HepG2 (cell line): Measurements from ENCODE around the gene SYMPK. TPM values are rescaled to one million over a fixed set of nuclear protein-coding genes. Genes with fewer than 3 reads are reported as not detected.

ENCODE experiments used
- ATAC-seq: fragments of 200-7000 bp; cut with Tn5 transposase; 3 replicates; pipeline ENCODE4 v1.9.1; 2020; ENCODE audit warnings: mild to moderate bottlenecking, moderate library complexity
- BruUV-seq: library from RNA; stranded (reverse); fragments of 400-500 nt; replicated peaks from 2 replicates; lab custom pipeline; 2021; lab: Mats Ljungman, UMichigan
- CTCF ChIA-PET: fragments of 300-600 bp; formaldehyde crosslinking; extraction: SDS; loops from one replicate; lab custom pipeline; 2021; ENCODE audit warnings: low total read pairs, inconsistent platforms, low intra/inter-chr PET ratio; lab: Yijun Ruan, JAX
- POLR2A ChIA-PET: fragments of 350-600 bp; sonication (Branson Sonifier 250); formaldehyde crosslinking; loops from one replicate; lab custom pipeline; 2020; ENCODE audit warnings: antibody characterized with exemption, inconsistent platforms; lab: Yijun Ruan, JAX
- DNase-seq: peaks from one replicate; pipeline ENCODE4 v3.0.0-alpha.2; 2015; ENCODE audit warnings: low spot score
- FAIRE-seq: peaks from 3 replicates; lab custom pipeline; 2011; peaks lifted over from hg19 to GRCh38; lab: Jason Lieb, UNC
- H2AFZ ChIP-seq: one replicate; pipeline ENCODE4 v1.6.1; 2011; ENCODE audit warnings: low read length, inconsistent platforms
- H3K27ac ChIP-seq: fragments of 300-600 bp; 3 replicates; pipeline ENCODE4 v1.8.0; 2011; ENCODE audit warnings: mixed run types, mild to moderate bottlenecking, mixed read lengths, low read length, inconsistent platforms; ENCODE audit not compliant: insufficient read depth; ENCODE audit errors: extremely low read length
- H3K27me3 ChIP-seq, 2 experiments: fragments of 200-600 bp in 1 of 2; 2 replicates in 1 of 2; 3 replicates in 1 of 2; pipeline versions ENCODE4 v1.6.0 to v1.8.0; 2011; ENCODE audit warnings: low read length in 2 of 2, mild to moderate bottlenecking in 2 of 2, moderate library complexity in 2 of 2, inconsistent platforms in 1 of 2; ENCODE audit not compliant: insufficient read depth in 2 of 2, control insufficient read depth in 1 of 2
- H3K36me3 ChIP-seq, 2 experiments: fragments of 200-600 bp in 1 of 2; replicated peaks in 1 of 2; 2 replicates in 1 of 2; 3 replicates in 1 of 2; pipeline versions ENCODE4 v1.5.1 to v1.8.0; 2011; ENCODE audit warnings: low read length in 2 of 2, inconsistent platforms in 1 of 2; ENCODE audit not compliant: insufficient read depth in 2 of 2, control insufficient read depth in 1 of 2
- H3K4me1 ChIP-seq: 2 replicates; pipeline ENCODE4 v1.5.1; 2012; ENCODE audit warnings: low read length, inconsistent platforms; ENCODE audit not compliant: insufficient read depth
- H3K4me2 ChIP-seq: 2 replicates; pipeline ENCODE4 v1.6.0; 2011; ENCODE audit warnings: low read depth, low read length, inconsistent platforms
- H3K4me3 ChIP-seq, 3 experiments: fragments of 200-600 bp in 1 of 3; sonication (generic), shearing (Covaris generic) in 1 of 3; replicated peaks in 1 of 3; 2 replicates each; pipeline ENCODE4 v1.5.1; 2011 to 2016; ENCODE audit warnings: low read length in 3 of 3, inconsistent platforms in 2 of 3, low read depth in 2 of 3, mild to moderate bottlenecking in 2 of 3, control low read depth in 1 of 3, mixed read lengths in 1 of 3; ENCODE audit not compliant: insufficient read depth in 1 of 3
- H3K79me2 ChIP-seq: one replicate; pipeline ENCODE4 v1.6.1; 2011; ENCODE audit warnings: low read length, inconsistent platforms; ENCODE audit not compliant: insufficient read depth
- H3K9ac ChIP-seq: 2 replicates; pipeline ENCODE4 v1.6.0; 2011; ENCODE audit warnings: mild to moderate bottlenecking, low read depth, low read length, inconsistent platforms; ENCODE audit not compliant: insufficient read depth
- H3K9me3 ChIP-seq: 2 replicates; pipeline ENCODE4 v1.5.1; 2012; ENCODE audit warnings: mild to moderate bottlenecking, low read length
- H4K20me1 ChIP-seq: 2 replicates; pipeline ENCODE4 v1.6.0; 2011; ENCODE audit warnings: inconsistent platforms, mild to moderate bottlenecking, low read length, moderate library complexity; ENCODE audit not compliant: insufficient read depth
- AKAP8 ChIP-seq: sonication (generic); formaldehyde crosslinking; IDR thresholded peaks from 2 replicates; pipeline ENCODE4 v1.5.1; 2020; ENCODE audit warnings: mild to moderate bottlenecking, missing genetic modification reagents
- CSRNP2 ChIP-seq: sonication (generic); formaldehyde crosslinking; conservative IDR thresholded peaks from 2 replicates; pipeline ENCODE4 v1.8.0; 2022; ENCODE audit warnings: low read depth, missing genetic modification reagents
- FOXJ3 ChIP-seq: sonication (generic); formaldehyde crosslinking; IDR thresholded peaks from 2 replicates; pipeline ENCODE4 v1.4.0; 2020; ENCODE audit warnings: missing genetic modification reagents, mild to moderate bottlenecking, borderline replicate concordance
- JUN ChIP-seq: sonication (generic); formaldehyde crosslinking; IDR thresholded peaks from 2 replicates; pipeline ENCODE4 v1.4.0; 2020; ENCODE audit warnings: mild to moderate bottlenecking, missing genetic modification reagents
- KAT7 ChIP-seq: IDR thresholded peaks from 2 replicates; pipeline ENCODE4 v1.6.1; 2018; ENCODE audit warnings: borderline replicate concordance, missing compliant biosample characterization
- KDM5B ChIP-seq: sonication (generic); formaldehyde crosslinking; IDR thresholded peaks from 2 replicates; pipeline ENCODE4 v1.4.0; 2020; ENCODE audit warnings: missing genetic modification reagents, mild to moderate bottlenecking, borderline replicate concordance
- PAX8 ChIP-seq: sonication (generic); formaldehyde crosslinking; IDR thresholded peaks from 2 replicates; pipeline ENCODE4 v1.8.0; 2022; ENCODE audit warnings: mild to moderate bottlenecking, missing genetic modification reagents, borderline replicate concordance
- RXRA ChIP-seq: sonication (generic); formaldehyde crosslinking; IDR thresholded peaks from 2 replicates; pipeline ENCODE4 v1.5.1; 2020; ENCODE audit warnings: missing genetic modification reagents
- SP4 ChIP-seq: sonication (generic); formaldehyde crosslinking; IDR thresholded peaks from 2 replicates; pipeline ENCODE4 v1.8.1; 2023; ENCODE audit warnings: mild to moderate bottlenecking, missing genetic modification reagents
- ZNF121 ChIP-seq: sonication (generic); formaldehyde crosslinking; IDR thresholded peaks from 2 replicates; pipeline ENCODE4 v1.5.0; 2020; ENCODE audit warnings: mild to moderate bottlenecking, missing genetic modification reagents
- ZNF569 ChIP-seq: sonication (generic); formaldehyde crosslinking; IDR thresholded peaks from 2 replicates; pipeline ENCODE4 v1.5.0; 2020; ENCODE audit warnings: mild to moderate bottlenecking, missing genetic modification reagents, moderate library complexity, borderline replicate concordance
- ZNF780A ChIP-seq: sonication (generic); formaldehyde crosslinking; IDR thresholded peaks from 2 replicates; pipeline ENCODE4 v1.8.0; 2022; ENCODE audit warnings: mild to moderate bottlenecking, missing genetic modification reagents, moderate library complexity
- WGBS: methylation state at CpG from one replicate; pipeline ENCODE4 v1.1.6; 2017; ENCODE audit warnings: low lambda C conversion rate; 5-methylcytosine and 5-hydroxymethylcytosine counted together
- in situ Hi-C: cut with HindIII; loops from 2 replicates; pipeline ENCODE4 v1.10.0; 2017; ENCODE audit warnings: low pct_unique_long_range_greater_than_20kb; ENCODE audit not compliant: extremely low pct_ligation_motif_present
- intact Hi-C: fragments of 100-400 bp; cut with micrococcal nuclease; formaldehyde crosslinking; loops from one replicate; pipeline ENCODE4 v1.10.0; 2022; ENCODE audit not compliant: unreplicated experiment
- polyA plus RNA-seq, 8 experiments: library from polyadenylated mRNA; depleted of rRNA in 3 of 8; stranded (reverse) in 7 of 8; unstranded in 1 of 8; fragments of >200 nt; fragmentation: Illumina TruSeq in 4 of 8; extraction: Trizol in 4 of 8; gene quantifications; 2 replicates each; pipeline versions ENCODE4 v1.2.1 to v1.2.3, GENCODE V29; 2011 to 2016; ENCODE audit warnings: low read depth in 4 of 8, missing spikeins in 1 of 8, mixed read lengths in 1 of 8; ENCODE audit not compliant: insufficient read depth in 1 of 8
- total RNA-seq, 5 experiments: library from RNA; depleted of rRNA; stranded (reverse); fragments of >200 nt; fragmentation: Illumina TruSeq; extraction: Trizol; gene quantifications; 2 replicates each; pipeline ENCODE4 v1.2.3, GENCODE V29; 2016; ENCODE audit warnings: low read depth in 1 of 5
- TF ChIP-seq, protein P1 (sequence below): sonication (generic); formaldehyde crosslinking; IDR thresholded peaks from 2 replicates; pipeline ENCODE4 v1.5.1; 2020; ENCODE audit warnings: mild to moderate bottlenecking, moderate library complexity, missing genetic modification reagents
- TF ChIP-seq, protein P2 (sequence below): sonication (generic); formaldehyde crosslinking; IDR thresholded peaks from 2 replicates; pipeline ENCODE4 v1.8.1; 2023; ENCODE audit warnings: missing genetic modification reagents, inconsistent platforms, borderline replicate concordance
- TF ChIP-seq, protein P3 (sequence below): sonication (generic); formaldehyde crosslinking; IDR thresholded peaks from 2 replicates; pipeline ENCODE4 v1.4.0; 2020; ENCODE audit warnings: missing genetic modification reagents

SYMPK gene
- total and polyA plus RNA-seq, 2 of the 13 experiments (the other 11 are each of a cell fraction or from before 2014, with no cell fraction given): 21.9 to 55.7 TPM

GRCh38 chr19:45889210-45889885 lies 26.4 kb upstream of the SYMPK start:
- H3K27me3 ChIP-seq: no peaks in the 10 kb centered on the region
- no peak overlapping the region for H3K4me3 ChIP-seq
- TF ChIP-seq KAT7 (no peak), ZNF780A (CRISPR knock-in tag) (no peak), RXRA (CRISPR knock-in tag) (no peak), ZNF121 (CRISPR knock-in tag) (no peak), KDM5B (CRISPR knock-in tag) (no peak), ZNF569 (CRISPR knock-in tag) (no peak), JUN (no peak), PAX8 (CRISPR knock-in tag) (no peak), AKAP8 (CRISPR knock-in tag) (no peak), SP4 (CRISPR knock-in tag) (no peak), FOXJ3 (CRISPR knock-in tag) (no peak), CSRNP2 (no peak)
- TF ChIP-seq, protein P1, sequence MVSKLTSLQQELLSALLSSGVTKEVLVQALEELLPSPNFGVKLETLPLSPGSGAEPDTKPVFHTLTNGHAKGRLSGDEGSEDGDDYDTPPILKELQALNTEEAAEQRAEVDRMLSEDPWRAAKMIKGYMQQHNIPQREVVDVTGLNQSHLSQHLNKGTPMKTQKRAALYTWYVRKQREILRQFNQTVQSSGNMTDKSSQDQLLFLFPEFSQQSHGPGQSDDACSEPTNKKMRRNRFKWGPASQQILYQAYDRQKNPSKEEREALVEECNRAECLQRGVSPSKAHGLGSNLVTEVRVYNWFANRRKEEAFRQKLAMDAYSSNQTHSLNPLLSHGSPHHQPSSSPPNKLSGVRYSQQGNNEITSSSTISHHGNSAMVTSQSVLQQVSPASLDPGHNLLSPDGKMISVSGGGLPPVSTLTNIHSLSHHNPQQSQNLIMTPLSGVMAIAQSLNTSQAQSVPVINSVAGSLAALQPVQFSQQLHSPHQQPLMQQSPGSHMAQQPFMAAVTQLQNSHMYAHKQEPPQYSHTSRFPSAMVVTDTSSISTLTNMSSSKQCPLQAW (CRISPR knock-in tag): no peak
- TF ChIP-seq, protein P2, sequence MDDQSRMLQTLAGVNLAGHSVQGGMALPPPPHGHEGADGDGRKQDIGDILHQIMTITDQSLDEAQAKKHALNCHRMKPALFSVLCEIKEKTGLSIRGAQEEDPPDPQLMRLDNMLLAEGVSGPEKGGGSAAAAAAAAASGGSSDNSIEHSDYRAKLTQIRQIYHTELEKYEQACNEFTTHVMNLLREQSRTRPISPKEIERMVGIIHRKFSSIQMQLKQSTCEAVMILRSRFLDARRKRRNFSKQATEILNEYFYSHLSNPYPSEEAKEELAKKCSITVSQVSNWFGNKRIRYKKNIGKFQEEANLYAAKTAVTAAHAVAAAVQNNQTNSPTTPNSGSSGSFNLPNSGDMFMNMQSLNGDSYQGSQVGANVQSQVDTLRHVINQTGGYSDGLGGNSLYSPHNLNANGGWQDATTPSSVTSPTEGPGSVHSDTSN (CRISPR knock-in tag): no peak
- TF ChIP-seq, protein P3, sequence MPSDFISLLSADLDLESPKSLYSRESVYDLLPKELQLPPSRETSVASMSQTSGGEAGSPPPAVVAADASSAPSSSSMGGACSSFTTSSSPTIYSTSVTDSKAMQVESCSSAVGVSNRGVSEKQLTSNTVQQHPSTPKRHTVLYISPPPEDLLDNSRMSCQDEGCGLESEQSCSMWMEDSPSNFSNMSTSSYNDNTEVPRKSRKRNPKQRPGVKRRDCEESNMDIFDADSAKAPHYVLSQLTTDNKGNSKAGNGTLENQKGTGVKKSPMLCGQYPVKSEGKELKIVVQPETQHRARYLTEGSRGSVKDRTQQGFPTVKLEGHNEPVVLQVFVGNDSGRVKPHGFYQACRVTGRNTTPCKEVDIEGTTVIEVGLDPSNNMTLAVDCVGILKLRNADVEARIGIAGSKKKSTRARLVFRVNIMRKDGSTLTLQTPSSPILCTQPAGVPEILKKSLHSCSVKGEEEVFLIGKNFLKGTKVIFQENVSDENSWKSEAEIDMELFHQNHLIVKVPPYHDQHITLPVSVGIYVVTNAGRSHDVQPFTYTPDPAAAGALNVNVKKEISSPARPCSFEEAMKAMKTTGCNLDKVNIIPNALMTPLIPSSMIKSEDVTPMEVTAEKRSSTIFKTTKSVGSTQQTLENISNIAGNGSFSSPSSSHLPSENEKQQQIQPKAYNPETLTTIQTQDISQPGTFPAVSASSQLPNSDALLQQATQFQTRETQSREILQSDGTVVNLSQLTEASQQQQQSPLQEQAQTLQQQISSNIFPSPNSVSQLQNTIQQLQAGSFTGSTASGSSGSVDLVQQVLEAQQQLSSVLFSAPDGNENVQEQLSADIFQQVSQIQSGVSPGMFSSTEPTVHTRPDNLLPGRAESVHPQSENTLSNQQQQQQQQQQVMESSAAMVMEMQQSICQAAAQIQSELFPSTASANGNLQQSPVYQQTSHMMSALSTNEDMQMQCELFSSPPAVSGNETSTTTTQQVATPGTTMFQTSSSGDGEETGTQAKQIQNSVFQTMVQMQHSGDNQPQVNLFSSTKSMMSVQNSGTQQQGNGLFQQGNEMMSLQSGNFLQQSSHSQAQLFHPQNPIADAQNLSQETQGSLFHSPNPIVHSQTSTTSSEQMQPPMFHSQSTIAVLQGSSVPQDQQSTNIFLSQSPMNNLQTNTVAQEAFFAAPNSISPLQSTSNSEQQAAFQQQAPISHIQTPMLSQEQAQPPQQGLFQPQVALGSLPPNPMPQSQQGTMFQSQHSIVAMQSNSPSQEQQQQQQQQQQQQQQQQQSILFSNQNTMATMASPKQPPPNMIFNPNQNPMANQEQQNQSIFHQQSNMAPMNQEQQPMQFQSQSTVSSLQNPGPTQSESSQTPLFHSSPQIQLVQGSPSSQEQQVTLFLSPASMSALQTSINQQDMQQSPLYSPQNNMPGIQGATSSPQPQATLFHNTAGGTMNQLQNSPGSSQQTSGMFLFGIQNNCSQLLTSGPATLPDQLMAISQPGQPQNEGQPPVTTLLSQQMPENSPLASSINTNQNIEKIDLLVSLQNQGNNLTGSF: no peak
- FAIRE-seq (no peak), ATAC-seq (no peak), DNase-seq (no peak)
- H3K9ac ChIP-seq: no peak overlapping the region
- no peaks in the 10 kb centered on the region for H4K20me1 ChIP-seq
- H3K79me2 ChIP-seq: peaks cover 7% of the 10 kb centered on the region
- in situ Hi-C loops: no loop called here
- no TSS peak for BruUV-seq
- H3K4me2 ChIP-seq: no peak overlapping the region
- no peaks in the 10 kb centered on the region; a peak in 1 of 5 replicates for H3K36me3 ChIP-seq
- peaks cover 8% of the 10 kb centered on the region; the same call in 1 of the 2 replicates for H3K4me1 ChIP-seq
- CTCF ChIA-PET: no interaction called here
- intact Hi-C loops: no loop called here
- 80% methylated on average over 6 of the region's 6 CpGs for WGBS
- no peaks in the 10 kb centered on the region for H3K9me3 ChIP-seq
- H3K27ac ChIP-seq: no peak overlapping the region
- no peak overlapping the region for H2AFZ ChIP-seq
- POLR2A ChIA-PET: no interaction called here
